Upper lobe of left lung (tissue), 6 donors: ENCODE data around the gene MYMK. TPM values are rescaled to one million over a fixed set of nuclear protein-coding genes. Genes with fewer than 3 reads are reported as not detected.

Experiments used
- ATAC-seq, 2 donors: fragments of 200-7000 bp; cut with Tn5 transposase; one replicate each; pipeline ENCODE4 v1.9.1; 2022; ENCODE audit warnings: mild to moderate bottlenecking in 2 of 2, moderate library complexity in 2 of 2; ENCODE audit not compliant: low FRiP score in 2 of 2
- DNase-seq, 2 donors: peaks; one replicate each; pipeline ENCODE4 v3.0.0-alpha.2; 2019 to 2020
- H3K27ac ChIP-seq, 4 donors: fragments of 200-600 bp; sonication (generic); one replicate each; pipeline ENCODE4 v1.5.1; 2016 to 2019
- H3K27me3 ChIP-seq, 4 donors: fragments of 200-600 bp; sonication (generic); one replicate each; pipeline ENCODE4 v1.5.1; 2017 to 2019
- H3K36me3 ChIP-seq, 4 donors: fragments of 200-600 bp; sonication (generic); one replicate each; pipeline ENCODE4 v1.5.1; 2016 to 2019
- H3K4me1 ChIP-seq, 4 donors: fragments of 200-600 bp; sonication (generic); one replicate each; pipeline ENCODE4 v1.5.1; 2018 to 2019
- H3K4me3 ChIP-seq, 4 donors: fragments of 200-600 bp; sonication (generic); one replicate each; pipeline ENCODE4 v1.5.1; 2017 to 2019; ENCODE audit warnings: mild to moderate bottlenecking in 2 of 4, moderate library complexity in 1 of 4
- H3K9me3 ChIP-seq, 4 donors: fragments of 200-600 bp; sonication (generic); one replicate each; pipeline ENCODE4 v1.5.1; 2018 to 2019
- CTCF ChIP-seq, 6 experiments: fragments of 450-650 bp in 4 of 6; fragments of 200-600 bp in 2 of 6; sonication (generic) in 2 of 6; IDR thresholded peaks; one replicate each; pipeline ENCODE4 v1.5.1; 2016 to 2019; ENCODE audit warnings: antibody characterized with exemption in 6 of 6
- EP300 ChIP-seq, 4 donors: sonication (generic); formaldehyde crosslinking; IDR thresholded peaks; one replicate each; pipeline ENCODE4 v1.5.1; 2017; ENCODE audit warnings: antibody characterized with exemption in 4 of 4, control low read depth in 2 of 4
- POLR2A ChIP-seq, 4 donors: fragments of 450-650 bp; IDR thresholded peaks; one replicate each; pipeline ENCODE4 v1.5.1; 2016 to 2017; ENCODE audit warnings: antibody characterized with exemption in 4 of 4, mild to moderate bottlenecking in 2 of 4
- POLR2AphosphoS5 ChIP-seq, 2 donors: sonication (generic); formaldehyde crosslinking; IDR thresholded peaks; one replicate each; pipeline ENCODE4 v1.5.1; 2017; ENCODE audit warnings: antibody characterized with exemption in 2 of 2
- WGBS, 2 donors: methylation state at CpG; one replicate each; pipeline ENCODE4 v1.1.5; 2017 to 2018; 5-methylcytosine and 5-hydroxymethylcytosine counted together
- total RNA-seq, 6 donors: library from RNA; depleted of rRNA in 4 of 6; stranded (reverse); fragments of >200 nt in 4 of 6; gene quantifications; one replicate each; pipeline versions ENCODE4 v1.1.0 to v1.2.1, GENCODE V29; 2016 to 2021
- donor health status: DM: no; HTN: no; CAD: no; lungs with moderate emphysema.
- donor health status: DM: no; HTN: yes; CAD: no; lungs with severe emphysema.

MYMK gene
- total RNA-seq, 6 donors from 2014 or later: not detected

- Histone ChIP-seq H3K4me1 (peaks cover 0 to 8% (median 5%) of the 10 kb centered on the region in 4 donors), H3K9me3 (no peaks in the 10 kb centered on the region), H3K4me3 (no peak overlapping the region), H3K27ac (no peak overlapping the region), H3K36me3 (peaks cover 0 to 46% (median 15%) of the 10 kb centered on the region in 4 donors), H3K27me3 (no peaks in the 10 kb centered on the region)
- WGBS, 2 donors: 88 to 93% methylated on average over 7 of the region's 7 CpGs
- DNase-seq (no peak), ATAC-seq (no peak)
- TF ChIP-seq EP300 (IDR thresholded peaks at IDR 0.05): no peak
- no peak for TF ChIP-seq POLR2A (IDR thresholded peaks at IDR 0.05)
- TF ChIP-seq POLR2AphosphoS5 (IDR thresholded peaks at IDR 0.05): no peak
- TF ChIP-seq CTCF (IDR thresholded peaks at IDR 0.05): no peak
These were observed 26.7 kb upstream of the MYMK start for GRCh38 chr9:133551446-133551845.

GRCh38 chr9:133547116-133547515 lies 22.4 kb upstream of the MYMK start:
- H3K4me1 ChIP-seq: peaks cover 23 to 46% (median 34%) of the 10 kb centered on the region in 4 donors
- no peaks in the 10 kb centered on the region for H3K9me3 ChIP-seq
- no peaks in the 10 kb centered on the region for H3K27me3 ChIP-seq
- 92 to 93% methylated on average over 14 to 15 of the region's 15 CpGs for WGBS, 2 donors
- H3K4me3 ChIP-seq: no peak overlapping the region
- TF ChIP-seq EP300 (IDR thresholded peaks at IDR 0.05): no peak
- no peak for TF ChIP-seq POLR2A (IDR thresholded peaks at IDR 0.05)
- no peak for TF ChIP-seq POLR2AphosphoS5 (IDR thresholded peaks at IDR 0.05)
- TF ChIP-seq CTCF (IDR thresholded peaks at IDR 0.05): no peak
- DNase-seq (peak in 1 of 2 donors; percentile 59), ATAC-seq (no peak)
- H3K36me3 ChIP-seq: peaks cover 0 to 26% (median 4%) of the 10 kb centered on the region in 4 donors
- H3K27ac ChIP-seq: no peak overlapping the region

GRCh38 chr9:133546287-133546680 lies 21.5 kb upstream of the MYMK start:
- peak overlapping the region; percentile 48 to 77 (median 60) for H3K27ac ChIP-seq
- WGBS, 2 donors: 26 to 76% methylated on average over 3 to 7 of the region's 8 CpGs
- DNase-seq (peak in 1 of 2 donors; percentile 53), ATAC-seq (no peak)
- H3K27me3 ChIP-seq: no peaks in the 10 kb centered on the region
- H3K4me3 ChIP-seq: no peak overlapping the region
- peaks cover 23 to 52% (median 37%) of the 10 kb centered on the region in 4 donors for H3K4me1 ChIP-seq
- TF ChIP-seq CTCF (IDR thresholded peaks at IDR 0.05) (no peak), POLR2AphosphoS5 (IDR thresholded peaks at IDR 0.05) (no peak), POLR2A (IDR thresholded peaks at IDR 0.05) (no peak), EP300 (IDR thresholded peaks at IDR 0.05) (no peak)
- peaks cover 0 to 26% (median 4%) of the 10 kb centered on the region in 4 donors for H3K36me3 ChIP-seq
- H3K9me3 ChIP-seq: no peaks in the 10 kb centered on the region

- Histone ChIP-seq H3K9me3 (no peaks in the 10 kb centered on the region), H3K27me3 (no peaks in the 10 kb centered on the region), H3K27ac (peak overlapping the region; percentile 48 to 77 (median 60)), H3K4me1 (peaks cover 24 to 56% (median 40%) of the 10 kb centered on the region in 4 donors), H3K4me3 (peak overlapping the region in 1 of 4 donors; percentile 10), H3K36me3 (peaks cover 0 to 24% (median 6%) of the 10 kb centered on the region in 4 donors)
- WGBS, 2 donors: 45 to 46% methylated on average over 18 to 25 of the region's 25 CpGs
- TF ChIP-seq POLR2A (IDR thresholded peaks at IDR 0.05) (no peak), EP300 (IDR thresholded peaks at IDR 0.05) (no peak), POLR2AphosphoS5 (IDR thresholded peaks at IDR 0.05) (no peak), CTCF (IDR thresholded peaks at IDR 0.05) (no peak)
- ATAC-seq: peak in 1 of 2 donors; percentile 41
- peak in 1 of 2 donors; percentile 79 for DNase-seq
These were observed 20.9 kb upstream of the MYMK start for GRCh38 chr9:133545494-133546286.
